SHP77 (cell line): Measurements from ENCODE around the gene VKORC1L1.
"Not testable (repeated sequence)": the region's sequence is repeated elsewhere in the genome, so short reads cannot be mapped to it uniquely, and the experiment has no call there.

Experiments used
- DNase-seq, 2 experiments: peaks; one replicate each; lab custom pipeline; 2025; lab: John Stamatoyannopoulos, UW

Gene VKORC1L1

GRCh38 chr7:65872776-65873581 is at the start of gene VKORC1L1:
Gene VKORC1L1 (plus strand): TSS chr7:65873074. CDS start chr7:65873372, 298 bp downstream.
- DNase-seq, result peak; percentile 88 to 94

DNA sequence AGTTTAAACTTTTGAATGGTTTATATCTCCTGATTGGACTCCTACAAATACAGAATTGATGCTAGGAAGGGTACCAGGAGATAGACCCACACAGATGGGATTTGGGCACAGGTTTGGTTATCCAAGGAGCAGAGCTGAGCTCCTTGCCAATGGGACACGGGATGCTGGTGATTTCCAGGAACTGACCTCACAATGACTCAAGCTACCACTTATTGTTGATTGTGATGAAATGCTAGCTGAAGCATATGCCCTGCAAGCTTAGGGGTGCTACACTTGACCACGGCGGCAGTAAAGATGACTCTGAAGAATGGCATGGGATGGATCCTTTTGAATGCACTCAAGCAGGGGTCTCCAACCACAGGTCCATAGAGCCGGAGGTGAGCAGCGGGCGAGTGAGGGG is 45.5 kb upstream of the VKORC1L1 start:
- no peak for DNase-seq

GRCh38 chr7:65832281-65832680 is 40.6 kb upstream of the VKORC1L1 start:
- DNase-seq, result no peak

DNA sequence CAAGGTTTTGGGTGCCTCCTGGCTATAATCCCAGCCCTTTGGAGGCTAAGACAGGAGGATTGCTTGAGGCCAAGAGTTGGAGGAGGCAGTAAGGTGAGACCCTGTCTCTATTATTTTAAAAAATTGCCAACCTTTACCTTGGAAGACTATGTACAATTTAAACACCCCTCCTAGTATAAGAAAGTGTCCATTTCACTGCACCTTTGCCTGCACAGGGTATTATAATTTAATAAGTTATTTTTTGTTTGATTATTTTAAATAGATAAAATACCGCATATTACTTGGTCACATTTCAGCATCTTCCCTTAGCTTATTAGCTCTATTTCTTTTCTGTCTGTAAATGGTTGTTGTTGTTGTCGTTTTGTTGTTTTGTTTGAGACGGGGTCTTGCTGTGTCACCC is 36.2 kb upstream of the VKORC1L1 start:
- not testable (repeated sequence) for DNase-seq

DNA sequence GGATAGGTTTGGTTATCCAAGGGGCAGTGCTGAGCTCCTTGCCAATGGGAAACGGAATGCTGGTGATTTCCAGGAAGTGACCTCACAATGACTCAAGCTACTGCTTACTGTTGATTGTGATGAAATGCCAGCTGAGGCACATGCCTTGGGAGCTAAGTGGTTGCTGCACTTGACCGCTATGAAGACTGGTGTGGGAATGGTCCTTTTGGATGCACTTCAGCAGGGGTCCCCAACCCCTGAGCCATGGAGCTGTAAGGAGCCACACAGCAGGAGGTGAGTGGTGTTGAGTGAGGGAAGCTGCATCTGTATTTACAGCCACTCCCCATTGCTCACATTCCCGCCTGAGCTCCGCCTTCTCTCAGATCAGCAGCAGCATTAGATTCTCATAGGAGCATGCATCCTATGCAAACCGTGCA is 35.3 kb upstream of the VKORC1L1 start:
- not testable (repeated sequence) for DNase-seq

DNA sequence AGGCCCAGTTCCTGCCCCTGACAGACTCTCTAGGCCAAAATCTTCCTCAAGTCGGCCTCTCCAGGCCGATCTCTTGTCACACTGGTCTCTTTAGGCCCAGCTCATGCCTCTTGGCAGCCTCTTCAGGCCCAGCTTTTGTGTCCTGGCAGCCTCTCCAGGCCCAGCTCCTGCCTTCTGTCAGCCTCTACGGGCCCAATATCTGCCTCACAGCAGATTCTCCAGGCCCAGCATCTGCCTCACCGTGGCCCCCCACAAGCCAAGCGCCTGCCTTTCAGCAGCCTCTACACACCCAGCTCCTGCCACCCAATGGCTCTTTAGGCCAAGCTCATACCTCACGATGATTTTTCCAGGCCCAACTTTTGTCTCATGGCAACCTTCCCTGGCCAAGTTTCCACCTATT is 33.0 kb upstream of the VKORC1L1 start:
- DNase-seq, result no peak

DNA sequence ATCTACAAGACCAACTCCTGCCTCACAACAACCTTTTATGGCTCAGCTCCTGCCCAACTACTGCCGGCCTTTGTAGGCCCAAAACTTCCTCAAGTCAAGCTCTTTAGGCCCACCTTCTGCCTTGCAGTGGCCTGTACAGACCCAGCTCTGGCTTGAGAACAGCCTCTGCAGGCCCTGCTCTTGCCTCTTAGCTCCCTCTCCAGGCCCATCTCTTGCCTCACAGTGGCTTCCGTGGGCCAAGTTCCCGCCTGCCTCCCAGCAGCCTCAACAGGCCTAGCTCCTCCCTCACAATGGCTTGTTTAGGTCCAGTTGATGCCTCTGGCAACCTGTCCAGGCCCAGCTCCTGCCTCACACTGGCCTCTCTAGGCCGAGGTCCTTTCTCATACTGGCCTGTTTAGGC is 32.4 kb upstream of the VKORC1L1 start:
- DNase-seq, result no peak

GRCh38 chr7:65843616-65844015 is 29.3 kb upstream of the VKORC1L1 start:
- DNase-seq, result not testable (repeated sequence)

- DNase-seq, result no peak
Observed at GRCh38 chr7:65846008-65846570, 26.8 kb upstream of the VKORC1L1 start.

DNA sequence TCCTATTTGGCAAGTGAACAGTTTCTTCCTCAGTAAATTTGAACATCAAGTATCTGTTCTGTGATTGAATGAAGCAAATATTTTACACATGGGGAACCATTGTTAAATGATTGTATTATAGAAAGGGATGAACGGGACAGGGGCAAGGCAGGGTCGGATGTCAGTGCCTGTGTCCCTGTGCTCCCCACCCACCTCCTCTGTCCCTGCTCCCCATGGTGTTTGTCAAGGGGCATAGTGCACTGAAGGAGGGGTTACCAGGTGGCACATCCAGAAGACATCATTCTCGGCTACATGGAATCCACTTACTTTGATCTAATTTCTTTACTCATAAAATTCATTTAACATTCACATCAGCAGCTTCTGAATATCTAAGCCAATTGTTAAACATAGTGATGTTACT is 19.4 kb upstream of the VKORC1L1 start:
- DNase-seq, result not testable (repeated sequence)

- DNase-seq, result not testable (repeated sequence)
Observed at GRCh38 chr7:65853892-65854291, 19.0 kb upstream of the VKORC1L1 start.

DNA sequence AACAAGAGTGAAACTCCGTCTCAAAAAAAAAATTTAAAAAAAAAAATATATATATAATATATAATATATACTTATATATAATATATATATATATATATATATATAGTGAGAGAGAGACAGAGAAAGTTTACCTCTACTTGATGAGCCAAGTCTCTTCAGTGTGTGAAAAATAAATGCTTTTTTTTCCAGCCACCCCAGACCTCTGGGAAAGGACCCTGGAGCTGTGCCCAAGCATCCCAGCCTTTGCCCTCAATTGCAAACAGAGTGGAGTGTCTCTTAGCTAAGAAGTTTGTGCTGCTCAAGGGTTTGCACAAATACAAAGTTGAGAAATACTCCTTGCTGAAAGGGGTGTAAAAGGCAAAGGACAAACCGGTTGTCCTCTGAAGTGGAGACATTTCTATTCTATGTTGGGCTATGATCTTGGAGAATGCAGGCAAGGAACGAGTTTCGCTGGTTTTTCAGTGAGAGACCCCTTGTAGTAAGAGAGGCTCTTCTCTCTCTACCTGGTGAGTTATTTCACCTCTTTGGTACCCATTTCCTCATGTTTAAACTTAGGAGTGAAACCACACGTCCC is 15.5 kb upstream of the VKORC1L1 start:
- DNase-seq, result not testable (repeated sequence)

GRCh38 chr7:65858660-65859059 is 14.2 kb upstream of the VKORC1L1 start:
- DNase-seq, result not testable (repeated sequence)

DNA sequence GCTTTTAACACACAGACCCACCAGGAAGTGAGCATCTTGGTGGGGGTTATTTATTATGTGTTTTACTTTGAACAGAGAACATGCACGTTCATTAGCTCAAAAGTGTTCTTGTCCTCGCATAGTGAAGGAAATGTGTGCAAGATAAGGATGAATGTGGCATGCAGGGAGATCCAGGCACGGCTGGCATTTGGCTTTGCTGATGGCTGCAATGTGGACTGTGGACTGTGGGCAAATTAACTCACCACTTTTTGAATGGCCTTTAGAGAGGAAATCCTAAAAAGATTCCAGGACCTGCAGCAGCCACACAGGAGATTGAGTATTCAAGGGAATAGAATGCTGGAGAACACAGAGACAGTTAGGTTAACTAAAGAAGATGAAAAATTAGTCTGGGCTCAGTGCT is 6.6 kb upstream of the VKORC1L1 start:
- not testable (repeated sequence) for DNase-seq

- DNase-seq, result not testable (repeated sequence)
Observed at GRCh38 chr7:65867681-65868080, 5.2 kb upstream of the VKORC1L1 start.

DNA sequence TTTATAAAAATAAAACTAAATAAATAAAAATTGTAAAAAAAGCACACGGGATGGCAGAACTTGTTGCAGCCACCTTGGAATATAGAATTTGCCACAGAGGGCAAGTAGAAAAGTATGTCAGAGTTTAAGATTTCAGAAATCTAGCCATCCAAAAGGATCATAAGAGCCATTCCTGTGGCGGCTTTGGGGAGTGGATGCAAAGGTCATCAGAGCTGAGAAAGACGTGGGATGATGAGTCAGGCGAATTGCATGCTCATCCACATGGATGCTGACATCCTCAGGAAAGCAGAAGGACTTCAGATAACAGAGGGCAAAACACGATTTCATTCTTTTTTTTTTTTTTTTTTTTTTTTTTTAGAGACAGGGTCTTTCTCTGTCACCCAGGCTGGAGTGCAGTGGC is 3.6 kb upstream of the VKORC1L1 start:
- DNase-seq, result not testable (repeated sequence)

DNA sequence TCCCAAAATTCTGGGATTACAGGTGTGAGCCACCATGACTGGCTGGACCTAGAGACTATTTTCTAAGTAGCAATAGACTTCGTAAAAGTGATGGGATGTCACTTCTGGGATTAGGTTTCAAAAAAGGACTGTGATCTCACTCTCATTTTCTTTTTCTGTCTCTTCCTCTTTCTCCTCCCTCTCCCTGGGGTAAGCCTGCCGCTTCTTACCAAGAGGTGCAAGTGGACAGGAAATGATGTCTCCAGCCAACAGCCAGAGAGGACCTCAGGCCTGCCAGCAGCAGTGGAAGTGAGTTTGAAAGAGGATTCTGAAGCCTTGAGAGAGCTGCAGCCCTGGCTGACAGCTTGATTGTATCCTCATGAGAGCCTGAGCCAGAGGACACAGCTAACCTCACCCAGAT is 1.4 kb upstream of the VKORC1L1 start:
- DNase-seq, result not testable (repeated sequence)

GRCh38 chr7:65873582-65874193 is 814 bp downstream of the VKORC1L1 start:
- DNase-seq, result not testable (repeated sequence)

- not testable (repeated sequence) for DNase-seq
Observed at GRCh38 chr7:65875715-65876114, 2.8 kb downstream of the VKORC1L1 start.

- not testable (repeated sequence) for DNase-seq
Observed at GRCh38 chr7:65879292-65880153, 6.6 kb downstream of the VKORC1L1 start.

- DNase-seq, result not testable (repeated sequence)
Observed at GRCh38 chr7:65880242-65880641, 7.4 kb downstream of the VKORC1L1 start.

GRCh38 chr7:65884983-65885382 is 12.1 kb downstream of the VKORC1L1 start:
- not testable (repeated sequence) for DNase-seq
